Measurements from ENCODE around the gene PSEN2. TPM values are rescaled to one million over a fixed set of nuclear protein-coding genes. Genes with fewer than 3 reads are reported as not detected.

PSEN2 gene
- total and polyA plus RNA-seq, 9 of the 15 experiments (the other 6 are each of a cell fraction or from before 2014, with no cell fraction given), result 2.3 to 21.5 (median 13.7) TPM

- peak; percentile 94 for TF ChIP-seq REST (IDR thresholded peaks at IDR 0.05; ENCODE audit: borderline replicate concordance)
- no peak for TF ChIP-seq REST (CRISPR knock-in tag; IDR thresholded peaks at IDR 0.05; ENCODE audit: low read depth)
- no peak for TF ChIP-seq PHB2 (IDR thresholded peaks at IDR 0.05; ENCODE audit: low read depth)
- TF ChIP-seq POLR2AphosphoS5 (IDR thresholded peaks at IDR 0.05; ENCODE audit: control insufficient read depth, insufficient read depth, low read depth, low read length), result no peak
- no peak for TF ChIP-seq BACH1 (tag; IDR thresholded peaks at IDR 0.05)
- peak; percentile 34; the same call in 1 of the 2 replicates for TF ChIP-seq BHLHE40 (IDR thresholded peaks at IDR 0.05; ENCODE audit: low read length)
- TF ChIP-seq RFX7 (CRISPR knock-in tag; IDR thresholded peaks at IDR 0.05), result no peak
- TF ChIP-seq CREB3L1 (IDR thresholded peaks at IDR 0.05; ENCODE audit: borderline replicate concordance, low read depth), result peak; percentile 40; the same call in 1 of the 2 replicates
- no peak for TF ChIP-seq HSF4 (CRISPR knock-in tag; IDR thresholded peaks at IDR 0.05; ENCODE audit: borderline replicate concordance)
- no peak for TF ChIP-seq BDP1 (IDR thresholded peaks at IDR 0.05; ENCODE audit: insufficient read depth, insufficient read length)
- TF ChIP-seq AFF1 (IDR thresholded peaks at IDR 0.05; ENCODE audit: low read depth in 1 of 2, partially characterized antibody in 2 of 2), result no peak
- no peak for TF ChIP-seq TRIM28 (IDR thresholded peaks at IDR 0.05)
- TF ChIP-seq MCM5 (IDR thresholded peaks at IDR 0.05; ENCODE audit: low read depth), result no peak
These were observed 42.4 kb upstream of the PSEN2 start (continued) for GRCh38 chr1:226827968-226828513.
